HL-60 (cell line): ENCODE results near the gene DOK6.

Source experiments
- DNase-seq, 2 experiments: peaks; one replicate each; pipeline ENCODE4 v3.0.0-alpha.2; 2010 to 2020; ENCODE audit warnings: low read depth in 1 of 2, low spot score in 1 of 2
- H3K27ac ChIP-seq: fragments of 250-450 bp; sonication (Bioruptor Pico); replicated peaks from 2 replicates; pipeline ENCODE4 v1.5.1; 2020; ENCODE audit warnings: mild to moderate bottlenecking, moderate library complexity
- H3K27me3 ChIP-seq: fragments of 250-450 bp; sonication (Bioruptor Pico); 2 replicates; pipeline ENCODE4 v1.5.1; 2021; ENCODE audit warnings: mild to moderate bottlenecking, moderate library complexity; ENCODE audit not compliant: insufficient read depth, poor library complexity, severe bottlenecking
- H3K4me3 ChIP-seq: replicated peaks from 2 replicates; pipeline ENCODE4 v1.5.1; 2011; ENCODE audit warnings: mild to moderate bottlenecking, control low read depth, low read length; ENCODE audit not compliant: insufficient read depth
- CTCF ChIP-seq: IDR thresholded peaks from one replicate; pipeline ENCODE4 v1.5.1; 2011; ENCODE audit warnings: low read length, control low read depth, inconsistent platforms; ENCODE audit not compliant: insufficient read depth
- GABPA ChIP-seq: IDR thresholded peaks from 2 replicates; pipeline ENCODE4 v1.6.1; 2012; ENCODE audit warnings: low read depth
- POLR2AphosphoS5 ChIP-seq: IDR thresholded peaks from 2 replicates; pipeline ENCODE4 v1.6.1; 2012; ENCODE audit warnings: low read depth
- REST ChIP-seq: IDR thresholded peaks from 2 replicates; pipeline ENCODE4 v1.6.1; 2012; ENCODE audit warnings: low read depth; ENCODE audit not compliant: insufficient replicate concordance
- SPI1 ChIP-seq: IDR thresholded peaks from 2 replicates; pipeline ENCODE4 v1.6.1; 2012; ENCODE audit warnings: low read depth, mild to moderate bottlenecking, borderline replicate concordance

The DOK6 gene

GRCh38 chr18:69574401-69574800 lies 173.7 kb downstream of the DOK6 start:
- H3K4me3 ChIP-seq, result no peak overlapping the region
- TF ChIP-seq SPI1 (no peak), GABPA (no peak), CTCF (no peak), POLR2AphosphoS5 (no peak), REST (no peak)
- no peak for DNase-seq
- no peak overlapping the region for H3K27ac ChIP-seq
- peaks cover 2% of the 10 kb centered on the region for H3K27me3 ChIP-seq

GRCh38 chr18:69580107-69580506 lies 179.4 kb downstream of the DOK6 start:
- H3K27me3 ChIP-seq, result no peaks in the 10 kb centered on the region
- TF ChIP-seq CTCF (no peak), REST (no peak), POLR2AphosphoS5 (no peak), SPI1 (peak; percentile 94), GABPA (no peak)
- H3K4me3 ChIP-seq, result no peak overlapping the region
- no peak overlapping the region for H3K27ac ChIP-seq
- DNase-seq, result peak in 1 of 2 experiments; percentile 58

- Histone ChIP-seq H3K4me3 (no peak overlapping the region), H3K27me3 (no peaks in the 10 kb centered on the region), H3K27ac (no peak overlapping the region)
- DNase-seq, result no peak
- TF ChIP-seq POLR2AphosphoS5 (no peak), REST (no peak), SPI1 (no peak), GABPA (no peak), CTCF (no peak)
Measured at GRCh38 chr18:69584429-69584828, 183.7 kb downstream of the DOK6 start.
